ENCODE measurements around the gene SFT2D3. TPM values are rescaled to one million over a fixed set of nuclear protein-coding genes. Genes with fewer than 3 reads are reported as not detected.

The SFT2D3 gene
- total and polyA plus RNA-seq, 4 donors: 2.4 to 4.9 (median 4.7) TPM; not detected in 1

GRCh38 chr2:127681288-127681804, 20.0 kb upstream of the SFT2D3 start:
- TF ChIP-seq FOXA2 (IDR thresholded peaks at IDR 0.05) (no peak), NR2F2 (IDR thresholded peaks at IDR 0.05) (peak; percentile 72)
- no peak overlapping the region for H3K27ac ChIP-seq (ENCODE audit: low read depth in 1 of 2, low read length in 2 of 2)
- H3K9ac ChIP-seq (ENCODE audit: low read depth in 1 of 2, low read length in 2 of 2): no peak overlapping the region
- DNase-seq (ENCODE audit: low spot score): no peak
- H3K36me3 ChIP-seq (ENCODE audit: control insufficient read depth in 4 of 4, insufficient read depth in 3 of 4, low read depth in 1 of 4, low read length in 3 of 4): no peaks in the 10 kb centered on the region
- peaks cover 0 to 3% (median 0%) of the 10 kb centered on the region in 4 donors for H3K4me1 ChIP-seq (ENCODE audit: control insufficient read depth in 4 of 4, insufficient read depth in 4 of 4, low read length in 3 of 4)
- H3K4me3 ChIP-seq (ENCODE audit: low read depth in 1 of 3, low read length in 3 of 3): no peak overlapping the region
- no peaks in the 10 kb centered on the region for H3K9me3 ChIP-seq (ENCODE audit: control insufficient read depth in 4 of 4, low read length in 3 of 4)
- no peaks in the 10 kb centered on the region for H3K27me3 ChIP-seq (ENCODE audit: control insufficient read depth in 4 of 4, insufficient read depth in 4 of 4, low read length in 3 of 4)
- WGBS: 73% methylated on average over 25 of the region's 25 CpGs

- Histone ChIP-seq H3K4me3 (ENCODE audit: low read depth in 1 of 3, low read length in 3 of 3) (no peak overlapping the region), H3K4me1 (ENCODE audit: control insufficient read depth in 4 of 4, insufficient read depth in 4 of 4, low read length in 3 of 4) (peaks cover 0 to 3% (median 0%) of the 10 kb centered on the region in 4 donors), H3K36me3 (ENCODE audit: control insufficient read depth in 4 of 4, insufficient read depth in 3 of 4, low read depth in 1 of 4, low read length in 3 of 4) (no peaks in the 10 kb centered on the region), H3K9me3 (ENCODE audit: control insufficient read depth in 4 of 4, low read length in 3 of 4) (no peaks in the 10 kb centered on the region), H3K27ac (ENCODE audit: low read depth in 1 of 2, low read length in 2 of 2) (no peak overlapping the region), H3K27me3 (ENCODE audit: control insufficient read depth in 4 of 4, insufficient read depth in 4 of 4, low read length in 3 of 4) (no peaks in the 10 kb centered on the region), H3K9ac (ENCODE audit: low read depth in 1 of 2, low read length in 2 of 2) (no peak overlapping the region)
- 92% methylated on average over 6 of the region's 6 CpGs for WGBS
- no peak for DNase-seq (ENCODE audit: low spot score)
- TF ChIP-seq HNF4G (IDR thresholded peaks at IDR 0.05) (no peak), REST (IDR thresholded peaks at IDR 0.05) (no peak), FOXA2 (IDR thresholded peaks at IDR 0.05) (no peak), TAF1 (conservative IDR thresholded peaks at IDR 0.05) (no peak), RXRA (IDR thresholded peaks at IDR 0.05) (no peak), ATF3 (IDR thresholded peaks at IDR 0.05) (no peak), FOXA1 (IDR thresholded peaks at IDR 0.05) (no peak), MAX (IDR thresholded peaks at IDR 0.05) (no peak), ZBTB33 (IDR thresholded peaks at IDR 0.05) (no peak)
Measured at GRCh38 chr2:127681976-127682857, 19.1 kb upstream of the SFT2D3 start.

GRCh38 chr2:127683056-127683455, 18.2 kb upstream of the SFT2D3 start:
- Histone ChIP-seq H3K27me3 (ENCODE audit: control insufficient read depth in 4 of 4, insufficient read depth in 4 of 4, low read length in 3 of 4) (no peaks in the 10 kb centered on the region), H3K4me3 (ENCODE audit: low read depth in 1 of 3, low read length in 3 of 3) (no peak overlapping the region), H3K36me3 (ENCODE audit: control insufficient read depth in 4 of 4, insufficient read depth in 3 of 4, low read depth in 1 of 4, low read length in 3 of 4) (no peaks in the 10 kb centered on the region), H3K27ac (ENCODE audit: low read depth in 1 of 2, low read length in 2 of 2) (no peak overlapping the region), H3K9me3 (ENCODE audit: control insufficient read depth in 4 of 4, low read length in 3 of 4) (no peaks in the 10 kb centered on the region), H3K4me1 (ENCODE audit: control insufficient read depth in 4 of 4, insufficient read depth in 4 of 4, low read length in 3 of 4) (peaks cover 0 to 3% (median 0%) of the 10 kb centered on the region in 4 donors), H3K9ac (ENCODE audit: low read depth in 1 of 2, low read length in 2 of 2) (no peak overlapping the region)
- DNase-seq (ENCODE audit: low spot score): no peak
- TF ChIP-seq ZBTB33 (IDR thresholded peaks at IDR 0.05) (no peak), GABPA (IDR thresholded peaks at IDR 0.05 in 1 of 2, conservative IDR thresholded peaks at IDR 0.05 in 1 of 2) (no peak), NR2F2 (IDR thresholded peaks at IDR 0.05) (no peak), MAX (IDR thresholded peaks at IDR 0.05) (no peak), SP1 (IDR thresholded peaks at IDR 0.05) (no peak), YY1 (IDR thresholded peaks at IDR 0.05) (no peak), EGR1 (IDR thresholded peaks at IDR 0.05; ENCODE audit: low read depth in 2 of 2) (no peak), RXRA (IDR thresholded peaks at IDR 0.05) (no peak)
